NCI-H446 (cell line): Measurements from ENCODE around the gene KIF15.
"Not testable (repeated sequence)": the region's sequence is repeated elsewhere in the genome, so short reads cannot be mapped to it uniquely, and the experiment has no call there.

Source experiments
- DNase-seq, 2 experiments: peaks; one replicate each; lab custom pipeline; 2025; lab: John Stamatoyannopoulos, UW

The KIF15 gene

DNA sequence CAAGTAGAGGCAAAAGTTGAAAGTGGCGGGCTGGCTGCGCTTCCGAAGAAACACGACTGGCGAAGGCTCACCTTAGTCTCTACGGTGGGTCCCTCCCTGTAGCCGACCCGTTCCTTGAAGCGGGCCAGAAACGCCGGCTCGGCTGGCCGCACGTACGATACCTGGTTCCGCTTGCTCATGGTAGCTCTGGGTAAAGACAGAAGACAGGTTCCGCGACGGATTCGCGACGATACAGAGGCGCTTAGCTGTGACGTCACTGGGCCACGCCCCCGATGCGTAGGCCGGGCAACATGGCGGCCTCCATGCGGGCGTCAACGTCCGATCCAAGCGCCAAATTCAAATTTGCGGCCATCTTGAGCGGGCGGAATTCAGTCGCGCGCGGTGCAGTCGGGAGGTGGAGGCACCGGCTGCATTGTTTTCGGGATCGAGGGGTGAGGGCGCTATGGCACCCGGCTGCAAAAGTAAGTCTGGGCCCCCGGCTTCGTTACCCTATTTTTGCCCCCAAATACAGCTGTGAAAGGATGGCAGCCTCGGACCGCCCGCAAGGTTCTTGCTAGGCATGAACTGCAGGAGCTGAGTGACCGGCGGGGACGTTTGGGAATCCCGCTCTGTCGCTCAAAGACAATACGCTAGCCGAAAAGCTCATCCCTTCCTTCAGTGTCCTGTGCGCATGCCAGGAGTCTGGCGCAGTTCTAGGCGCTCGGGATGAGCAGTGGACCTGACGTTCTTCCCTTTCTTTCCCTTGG, at the start of gene KIF15, which contains the start of gene KIAA1143:
TSS of gene KIF15 (plus strand) at position 371 of the 746 bp plus-strand sequence. CDS start at position 443, 72 bp downstream.
TSS of gene KIAA1143 (minus strand) at position 196 of the 746 bp plus-strand sequence. CDS start at position 179, 17 bp downstream.
- DNase-seq: peak; percentile 86 to 92

- DNase-seq: peak; percentile 57 to 77
Measured at GRCh38 chr3:44712455-44713075, 49.0 kb upstream of the KIF15 start, which contains the start of gene ZNF502. ZNF502 (plus strand) TSS chr3:44712660; CDS start chr3:44720262, 7,602 bp downstream.

DNA sequence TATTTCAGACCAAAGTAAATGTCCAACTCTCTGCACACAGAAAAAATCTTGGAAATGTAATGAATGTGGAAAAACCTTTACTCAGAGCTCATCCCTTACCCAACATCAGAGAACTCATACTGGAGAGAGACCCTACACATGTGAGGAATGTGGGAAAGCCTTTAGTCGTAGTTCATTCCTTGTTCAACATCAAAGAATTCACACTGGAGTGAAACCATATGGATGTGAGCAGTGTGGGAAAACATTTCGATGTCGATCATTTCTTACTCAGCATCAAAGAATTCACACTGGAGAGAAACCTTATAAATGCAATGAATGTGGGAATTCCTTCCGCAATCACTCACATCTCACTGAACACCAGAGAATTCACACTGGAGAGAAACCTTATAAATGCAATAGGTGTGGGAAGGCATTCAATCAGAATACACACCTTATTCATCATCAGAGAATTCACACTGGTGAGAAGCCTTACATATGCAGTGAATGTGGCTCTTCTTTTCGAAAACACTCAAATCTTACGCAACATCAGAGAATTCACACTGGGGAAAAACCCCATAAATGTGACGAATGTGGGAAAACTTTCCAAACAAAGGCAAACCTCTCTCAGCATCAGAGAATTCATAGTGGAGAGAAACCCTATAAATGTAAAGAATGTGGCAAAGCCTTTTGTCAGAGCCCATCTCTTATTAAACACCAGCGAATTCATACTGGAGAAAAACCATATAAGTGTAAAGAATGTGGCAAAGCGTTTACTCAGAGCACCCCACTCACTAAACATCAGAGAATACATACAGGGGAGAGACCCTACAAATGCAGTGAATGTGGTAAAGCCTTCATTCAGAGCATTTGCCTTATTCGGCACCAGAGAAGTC, 40.1 kb upstream of the KIF15 start:
- no peak for DNase-seq

GRCh38 chr3:44722103-44722401, 39.5 kb upstream of the KIF15 start:
- DNase-seq: no peak

GRCh38 chr3:44729384-44729910, 32.1 kb upstream of the KIF15 start, which contains the start of gene ZNF501:
ZNF501 (plus strand) TSS chr3:44729635; CDS start chr3:44734422, 4,787 bp downstream.
- DNase-seq: peak; percentile 43 to 79

DNA sequence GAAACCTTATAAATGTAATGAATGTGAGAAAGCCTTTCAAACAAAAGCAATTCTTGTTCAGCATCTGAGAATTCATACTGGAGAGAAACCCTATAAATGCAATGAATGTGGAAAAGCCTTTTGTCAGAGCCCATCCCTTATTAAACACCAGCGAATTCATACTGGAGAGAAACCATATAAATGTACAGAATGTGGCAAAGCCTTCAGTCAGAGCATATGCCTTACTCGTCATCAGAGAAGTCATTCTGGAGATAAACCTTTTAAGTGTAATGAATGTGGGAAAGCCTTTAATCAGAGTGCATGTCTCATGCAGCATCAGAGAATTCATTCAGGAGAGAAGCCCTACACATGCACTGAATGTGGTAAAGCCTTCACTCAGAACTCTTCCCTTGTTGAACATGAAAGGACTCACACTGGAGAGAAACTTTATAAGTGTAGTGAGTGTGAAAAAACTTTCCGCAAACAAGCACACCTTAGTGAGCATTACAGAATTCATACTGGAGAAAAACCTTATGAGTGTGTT, 26.9 kb upstream of the KIF15 start:
- no peak for DNase-seq

DNA sequence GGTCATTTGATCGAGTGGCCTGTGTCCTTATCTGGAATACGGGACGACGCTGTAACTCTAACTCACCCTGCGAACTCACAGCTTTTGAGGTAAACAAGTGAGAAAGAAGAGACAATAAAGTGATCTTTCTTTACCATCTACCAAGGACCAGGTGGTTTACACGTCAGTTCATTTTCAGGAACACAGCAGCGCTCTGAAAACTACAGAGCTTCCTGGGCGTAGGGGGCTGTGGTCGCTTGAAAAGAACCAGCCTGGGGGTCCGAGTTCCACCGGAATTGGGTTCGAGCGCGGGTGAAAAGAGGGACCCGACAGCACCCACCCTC, 532 bp upstream of the KIF15 start:
- no peak for DNase-seq

GRCh38 chr3:44762170-44762677, 630 bp downstream of the KIF15 start:
- no peak for DNase-seq

DNA sequence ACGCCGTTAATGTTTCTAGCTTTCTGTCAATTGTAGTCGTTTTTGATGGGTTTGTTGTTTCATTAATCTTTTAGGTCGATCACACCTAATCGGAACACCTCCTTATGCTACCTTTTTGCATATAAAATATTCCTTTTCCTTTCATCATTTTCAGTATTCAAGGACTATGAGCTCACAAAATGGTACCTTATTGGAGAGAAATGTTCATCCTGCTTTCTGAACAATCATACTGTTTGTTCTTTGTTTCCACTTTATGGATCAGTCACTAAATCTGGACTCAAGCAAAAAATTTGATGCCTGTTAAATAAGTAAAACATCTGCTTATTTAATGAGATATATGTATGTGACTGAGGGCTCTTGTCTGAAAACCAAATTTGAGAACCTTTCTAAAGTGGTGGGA, 1.1 kb downstream of the KIF15 start:
- DNase-seq: no peak

DNA sequence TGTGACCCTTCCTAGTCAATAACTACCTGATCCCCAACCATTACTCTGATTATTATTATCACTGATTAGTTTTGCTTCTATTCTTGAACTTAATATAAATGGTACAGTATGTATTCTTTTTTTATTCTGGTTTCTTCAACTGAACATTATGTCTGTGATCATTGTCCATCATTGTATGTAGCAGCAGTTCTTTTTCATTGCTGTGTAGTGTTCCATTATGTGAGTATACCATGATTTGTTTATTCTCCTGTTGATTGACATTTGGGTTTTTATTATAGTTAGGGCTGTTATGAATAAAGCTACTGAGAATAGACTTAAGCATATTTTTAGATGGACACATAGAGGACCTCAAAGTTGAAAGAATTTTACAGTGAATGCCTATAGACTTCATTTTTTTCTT, 2.7 kb downstream of the KIF15 start:
- DNase-seq: no peak

GRCh38 chr3:44771424-44772098, 10.0 kb downstream of the KIF15 start:
- DNase-seq: no peak

- DNase-seq: no peak
Measured at GRCh38 chr3:44772099-44772442, 10.5 kb downstream of the KIF15 start.

DNA sequence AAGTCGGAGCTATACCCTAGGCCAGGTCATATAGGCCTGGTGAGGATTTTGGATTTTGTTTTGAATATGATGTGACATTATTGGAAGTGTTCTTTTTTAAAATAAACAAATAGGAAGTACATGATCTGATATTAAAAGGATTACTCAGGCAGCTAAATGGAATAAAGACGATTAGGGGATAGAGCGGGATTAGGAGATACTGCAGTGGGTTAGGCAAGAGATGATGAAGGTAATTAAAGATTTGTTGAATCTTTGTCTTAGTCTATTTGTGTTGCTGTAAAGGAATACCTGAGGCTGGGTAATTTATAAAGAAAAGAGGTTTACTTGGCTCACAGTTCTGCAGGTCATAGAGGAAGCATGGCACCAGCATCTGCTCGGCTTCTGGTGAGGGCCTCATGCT, 21.3 kb downstream of the KIF15 start:
- DNase-seq: no peak

DNA sequence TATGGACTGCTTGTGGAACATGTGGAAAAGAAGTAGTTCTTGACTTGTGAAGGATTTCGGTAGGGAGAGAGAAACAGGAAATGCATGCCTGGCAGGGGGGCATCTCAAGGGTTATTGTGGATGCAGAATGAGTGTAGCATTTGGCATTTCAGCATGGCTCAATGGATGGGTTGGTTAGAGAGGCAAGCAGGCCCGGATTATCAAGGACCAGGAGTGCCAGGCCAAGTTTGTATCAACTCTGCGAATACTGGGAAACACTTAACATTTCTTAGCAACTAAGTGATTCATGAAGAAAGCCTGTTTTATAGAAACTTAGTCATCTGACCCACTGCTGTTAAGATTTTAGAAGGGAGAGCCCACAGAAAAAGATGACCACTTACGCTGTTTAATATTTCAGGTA, 33.6 kb downstream of the KIF15 start:
- no peak for DNase-seq

DNA sequence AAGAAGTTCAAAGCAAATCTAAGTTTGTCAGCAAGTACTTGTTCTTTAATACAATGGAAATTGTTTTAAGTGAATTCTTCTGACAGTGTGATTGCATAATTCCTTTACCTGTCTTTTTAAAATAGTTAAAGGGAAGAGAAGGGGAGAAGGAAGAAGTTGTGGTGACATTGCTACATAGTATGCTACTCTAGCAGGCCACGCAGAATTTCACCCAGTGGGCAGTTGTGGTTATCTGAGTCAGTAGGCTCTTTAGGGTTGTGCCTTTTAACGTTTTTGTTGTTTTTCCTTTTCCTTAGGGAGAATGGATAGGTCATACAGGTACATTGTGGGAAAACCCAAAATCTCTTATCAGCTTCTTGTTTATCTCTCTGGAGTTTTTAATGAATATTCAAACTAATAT, 40.4 kb downstream of the KIF15 start:
- no peak for DNase-seq

GRCh38 chr3:44803298-44803697, 41.7 kb downstream of the KIF15 start:
- DNase-seq: no peak

DNA sequence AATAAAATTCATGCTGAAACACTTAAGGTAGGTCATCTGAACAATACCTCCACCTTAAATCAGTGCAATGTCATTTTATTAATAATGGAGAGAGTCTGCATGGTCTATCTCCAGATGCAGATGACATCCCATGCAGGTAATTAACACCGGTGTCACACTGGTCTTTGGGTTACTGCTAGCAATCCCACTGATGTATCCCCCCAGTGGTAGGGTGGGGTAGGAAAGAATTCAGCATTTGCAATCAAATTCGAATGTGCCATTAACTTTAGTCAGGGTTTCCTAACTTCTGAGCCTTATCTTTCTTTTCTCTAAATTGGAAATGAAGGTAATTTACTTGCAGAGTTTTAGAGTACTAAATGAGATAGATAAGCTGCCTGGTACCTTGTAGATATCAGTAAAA, 44.4 kb downstream of the KIF15 start:
- DNase-seq: no peak

DNA sequence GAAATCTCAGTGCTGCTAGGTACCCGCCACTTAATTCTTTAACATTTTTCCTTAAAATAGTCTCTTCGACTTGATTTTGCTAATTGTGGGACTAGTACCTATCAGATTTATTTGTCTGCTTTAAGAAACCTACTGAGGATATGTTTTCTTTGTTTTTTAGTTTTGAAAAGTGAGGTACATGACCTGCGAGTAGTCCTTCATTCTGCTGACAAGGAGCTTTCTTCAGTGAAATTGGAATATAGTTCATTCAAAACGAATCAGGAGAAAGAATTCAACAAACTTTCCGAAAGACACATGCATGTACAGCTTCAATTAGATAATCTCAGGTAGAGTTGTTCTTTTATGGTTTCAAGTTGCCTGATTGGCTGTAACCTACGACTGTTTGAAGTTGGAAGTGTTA, 53.2 kb downstream of the KIF15 start:
- no peak for DNase-seq

GRCh38 chr3:44816334-44816733, 54.7 kb downstream of the KIF15 start:
- DNase-seq: not testable (repeated sequence)

- DNase-seq: not testable (repeated sequence)
Measured at GRCh38 chr3:44821206-44821605, 59.6 kb downstream of the KIF15 start.

DNA sequence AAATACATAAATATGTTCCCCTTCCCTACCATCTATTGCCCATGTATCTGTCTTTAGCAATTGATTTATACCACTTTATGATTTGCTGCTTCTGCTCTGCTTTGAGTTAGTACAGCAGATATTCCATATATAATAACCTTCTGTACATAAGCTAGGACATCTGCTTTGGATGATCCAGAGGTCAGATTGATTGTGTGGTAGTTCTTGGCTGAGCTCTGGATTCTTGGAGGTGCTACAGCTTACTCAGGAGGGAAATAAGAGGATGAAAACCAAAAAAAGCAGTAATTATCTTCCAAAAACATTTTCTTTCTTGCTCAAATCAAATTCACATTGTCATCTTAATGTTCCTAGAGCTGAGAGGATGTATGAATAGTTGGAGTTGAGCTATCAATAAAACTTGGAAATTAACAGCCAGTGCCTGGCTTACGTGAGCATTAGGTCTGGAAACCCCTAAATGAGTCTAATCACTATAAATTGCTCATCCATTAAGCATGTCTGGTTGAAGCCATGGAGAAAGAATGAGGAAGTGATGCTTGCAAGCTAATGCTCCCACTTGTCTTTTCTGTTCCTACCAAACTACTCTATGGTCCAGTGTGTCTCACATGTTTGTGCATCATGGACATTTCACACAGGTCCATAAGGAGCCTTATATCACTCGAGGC, 63.8 kb downstream of the KIF15 start:
- no peak for DNase-seq
